HCT116 (cell line): ENCODE results near the gene PCDH1. TPM values are rescaled to one million over a fixed set of nuclear protein-coding genes. Genes with fewer than 3 reads are reported as not detected.

Experiments
- ATAC-seq: fragments of 200-7000 bp; cut with Tn5 transposase; 2 replicates; pipeline ENCODE4 v1.9.1; 2020; ENCODE audit warnings: mild to moderate bottlenecking, moderate library complexity
- BruUV-seq: library from RNA; stranded (reverse); fragments of 400-500 nt; replicated peaks from 2 replicates; lab custom pipeline; 2021; lab: Mats Ljungman, UMichigan
- CTCF ChIA-PET: fragments of 300-600 bp; sonication (Branson Sonifier 250); formaldehyde crosslinking; loops from one replicate; lab custom pipeline; 2021; ENCODE audit warnings: antibody characterized with exemption; lab: Charles Lee
- POLR2A ChIA-PET: fragments of 300-600, 350-600 bp; sonication (Branson Sonifier 250); formaldehyde crosslinking; loops from one replicate; lab custom pipeline; 2021; ENCODE audit warnings: antibody characterized with exemption; lab: Charles Lee
- RAD21 ChIA-PET, 2 experiments: fragments of 300-600 bp; sonication (Branson Sonifier 250); formaldehyde crosslinking; loops; one replicate each; lab custom pipeline; 2023; ENCODE audit warnings: low total read pairs in 2 of 2; ENCODE audit not compliant: uncharacterized antibody in 2 of 2, unreplicated experiment in 2 of 2, low non-redundant PET in 1 of 2; lab: Charles Lee
- DNase-seq: peaks from one replicate; pipeline ENCODE4 v3.0.0-alpha.2; 2010; ENCODE audit warnings: low read depth, low spot score
- H2AFZ ChIP-seq: fragments of 200-600 bp; shearing (Covaris generic), sonication (generic); 2 replicates; pipeline ENCODE4 v1.6.1; 2017; ENCODE audit warnings: low read depth, mixed run types, mixed read lengths, antibody characterized with exemption, low read length; ENCODE audit not compliant: poor library complexity, severe bottlenecking
- H3K27ac ChIP-seq: 2 replicates; pipeline ENCODE4 v1.5.1; 2012; ENCODE audit warnings: low read depth, low read length
- H3K27me3 ChIP-seq: fragments of 200-600 bp; sonication (generic); 2 replicates; pipeline ENCODE4 v1.6.1; 2016; ENCODE audit warnings: mixed run types, low read length, mixed read lengths; ENCODE audit not compliant: insufficient read depth
- H3K36me3 ChIP-seq, 2 experiments: fragments of 200-500 bp in 1 of 2; fragments of 200-600 bp in 1 of 2; sonication (Bioruptor generic) in 1 of 2; sonication (generic) in 1 of 2; 2 replicates each; pipeline versions ENCODE4 v1.5.1 to v1.6.1; 2014 to 2016; ENCODE audit warnings: low read length in 2 of 2, inconsistent platforms in 1 of 2, mixed read lengths in 1 of 2, mixed run types in 1 of 2; ENCODE audit not compliant: insufficient read depth in 2 of 2, control insufficient read depth in 1 of 2
- H3K4me1 ChIP-seq, 2 experiments: fragments of 200-600 bp in 1 of 2; sonication (generic) in 1 of 2; 2 replicates each; pipeline versions ENCODE4 v1.5.1 to v1.6.1; 2012 to 2017; ENCODE audit warnings: low read length in 2 of 2, inconsistent platforms in 1 of 2, mild to moderate bottlenecking in 1 of 2, mixed read lengths in 1 of 2, mixed run types in 1 of 2, moderate library complexity in 1 of 2; ENCODE audit not compliant: insufficient read depth in 2 of 2, control insufficient read depth in 1 of 2
- H3K4me2 ChIP-seq: fragments of 200-600 bp; sonication (generic); 2 replicates; pipeline ENCODE4 v1.6.1; 2017; ENCODE audit warnings: mixed run types, low read length, mixed read lengths
- H3K4me3 ChIP-seq, 2 experiments: fragments of 200-600 bp in 1 of 2; sonication (generic) in 1 of 2; replicated peaks in 1 of 2; 2 replicates each; pipeline ENCODE4 v1.5.1; 2011 to 2016; ENCODE audit warnings: low read length in 2 of 2, control low read depth in 1 of 2, low read depth in 1 of 2, mild to moderate bottlenecking in 1 of 2, mixed read lengths in 1 of 2, mixed run types in 1 of 2
- H3K79me2 ChIP-seq: fragments of 200-600 bp; sonication (generic); 2 replicates; pipeline ENCODE4 v1.6.1; 2017; ENCODE audit warnings: mild to moderate bottlenecking, mixed run types, low read length, moderate library complexity, mixed read lengths; ENCODE audit not compliant: insufficient read depth
- H3K9ac ChIP-seq: fragments of 200-600 bp; sonication (generic); 2 replicates; pipeline ENCODE4 v1.6.1; 2016; ENCODE audit warnings: low read length, mixed read lengths
- H3K9me2 ChIP-seq: fragments of 200-600 bp; sonication (generic), shearing (Covaris generic); 2 replicates; pipeline ENCODE4 v1.6.1; 2017; ENCODE audit warnings: mixed run types, mild to moderate bottlenecking, moderate library complexity; ENCODE audit not compliant: insufficient read depth
- H3K9me3 ChIP-seq, 2 experiments: fragments of 200-500 bp in 1 of 2; fragments of 200-600 bp in 1 of 2; sonication (Bioruptor generic) in 1 of 2; sonication (generic) in 1 of 2; 2 replicates each; pipeline ENCODE4 v1.6.1; 2014 to 2017; ENCODE audit warnings: low read length in 2 of 2, mixed read lengths in 2 of 2, inconsistent platforms in 1 of 2, low read depth in 1 of 2, mild to moderate bottlenecking in 1 of 2, mixed run types in 1 of 2, moderate library complexity in 1 of 2; ENCODE audit not compliant: control insufficient read depth in 1 of 2, insufficient read depth in 1 of 2
- H4K20me1 ChIP-seq: fragments of 200-600 bp; sonication (generic), shearing (Covaris generic); 2 replicates; pipeline ENCODE4 v1.6.1; 2017; ENCODE audit warnings: mixed run types, mild to moderate bottlenecking, moderate library complexity; ENCODE audit not compliant: insufficient read depth
- EGR1 ChIP-seq: IDR thresholded peaks from 2 replicates; pipeline ENCODE4 v1.6.1; 2012; ENCODE audit warnings: low read depth
- EZH2 ChIP-seq: fragments of 200-600 bp; sonication (generic); IDR thresholded peaks from 2 replicates; pipeline ENCODE4 v1.6.1; 2017; ENCODE audit warnings: antibody characterized with exemption, mixed run types
- EZH2phosphoT487 ChIP-seq: fragments of 200-600 bp; IDR thresholded peaks from 2 replicates; pipeline ENCODE4 v1.6.1; 2018; ENCODE audit warnings: antibody characterized with exemption, borderline replicate concordance
- JUND ChIP-seq: IDR thresholded peaks from 2 replicates; pipeline ENCODE4 v1.6.1; 2012
- POLR2AphosphoS5 ChIP-seq: IDR thresholded peaks from 2 replicates; pipeline ENCODE4 v1.6.1; 2011; ENCODE audit warnings: mild to moderate bottlenecking, low read depth, low read length, moderate library complexity
- RAD21 ChIP-seq: IDR thresholded peaks from 2 replicates; pipeline ENCODE4 v1.6.1; 2012; ENCODE audit warnings: low read depth, mild to moderate bottlenecking
- SIN3A ChIP-seq: IDR thresholded peaks from 2 replicates; pipeline ENCODE4 v1.6.1; 2012; ENCODE audit warnings: low read depth
- SRF ChIP-seq: IDR thresholded peaks from 2 replicates; pipeline ENCODE4 v1.6.1; 2012; ENCODE audit warnings: low read depth
- TCF7L2 ChIP-seq: IDR thresholded peaks from 2 replicates; pipeline ENCODE4 v1.7.0; 2011; ENCODE audit warnings: borderline replicate concordance, inconsistent platforms; ENCODE audit not compliant: insufficient read depth, insufficient read length; ENCODE audit errors: extremely low read depth
- ZFX ChIP-seq: fragments of 450-650 bp; IDR thresholded peaks from 2 replicates; pipeline ENCODE4 v1.6.1; 2017
- ZNF274 ChIP-seq: fragments of 200-500 bp; sonication (Bioruptor generic); IDR thresholded peaks from 2 replicates; pipeline ENCODE4 v1.6.1; 2014; ENCODE audit warnings: mild to moderate bottlenecking, low read depth, low read length, inconsistent platforms
- intact Hi-C: fragments of 100-400 bp; cut with micrococcal nuclease; formaldehyde crosslinking; loops from 2 replicates; pipeline ENCODE4 v1.10.0; 2022
- total RNA-seq: library from RNA; stranded (reverse); gene quantifications from one replicate; pipeline ENCODE4 v1.2.1, GENCODE V29; 2021; ENCODE audit not compliant: unreplicated experiment
- TF ChIP-seq, protein P1 (sequence below), 3 experiments: fragments of 200-600 bp in 1 of 3; sonication (generic) in 1 of 3; IDR thresholded peaks in 2 of 3; conservative IDR thresholded peaks in 1 of 3; 2 replicates each; pipeline ENCODE4 v1.5.1; 2012 to 2017; ENCODE audit warnings: low read depth in 2 of 3, low read length in 2 of 3, antibody characterized with exemption in 1 of 3, borderline replicate concordance in 1 of 3, control low read depth in 1 of 3, mild to moderate bottlenecking in 1 of 3, mixed read lengths in 1 of 3, mixed run types in 1 of 3, moderate library complexity in 1 of 3; ENCODE audit not compliant: insufficient read depth in 1 of 3
- TF ChIP-seq, protein P2 (sequence below): IDR thresholded peaks from 2 replicates; pipeline ENCODE4 v1.6.1; 2012; ENCODE audit warnings: low read depth
- TF ChIP-seq, protein P3 (sequence below): IDR thresholded peaks from 2 replicates; pipeline ENCODE4 v1.6.1; 2012

PCDH1 gene
- total RNA-seq, 1 experiment from 2014 or later: 24.2 TPM

DNA sequence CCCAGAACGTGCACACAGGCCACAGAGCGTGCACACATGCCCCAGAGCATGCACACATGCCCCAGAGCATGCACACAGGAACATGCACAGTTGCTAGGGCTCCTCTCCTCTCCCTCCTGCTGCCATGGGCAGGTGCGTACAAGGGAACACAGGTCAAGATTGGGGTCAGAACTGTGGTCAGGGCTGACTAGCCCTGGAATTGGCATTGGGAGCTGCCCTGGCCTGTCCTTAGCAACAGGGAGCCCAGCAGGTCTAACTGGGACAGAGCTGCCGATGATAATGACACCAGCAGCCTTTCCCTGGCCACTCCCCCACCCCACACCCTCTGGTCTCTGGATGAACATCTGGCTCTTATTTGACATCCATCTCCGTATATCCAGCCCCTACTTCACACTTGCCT, 8.0 kb downstream of the PCDH1 start:
- POLR2A ChIA-PET: interaction anchor here (0.6 kb wide), 1 partner anchor 20 kb away, joined by 5 read pairs; no protein-coding TSS in a partner anchor
- no peaks in the 10 kb centered on the region for H3K9me3 ChIP-seq
- RAD21 ChIA-PET: no interaction called here

DNA sequence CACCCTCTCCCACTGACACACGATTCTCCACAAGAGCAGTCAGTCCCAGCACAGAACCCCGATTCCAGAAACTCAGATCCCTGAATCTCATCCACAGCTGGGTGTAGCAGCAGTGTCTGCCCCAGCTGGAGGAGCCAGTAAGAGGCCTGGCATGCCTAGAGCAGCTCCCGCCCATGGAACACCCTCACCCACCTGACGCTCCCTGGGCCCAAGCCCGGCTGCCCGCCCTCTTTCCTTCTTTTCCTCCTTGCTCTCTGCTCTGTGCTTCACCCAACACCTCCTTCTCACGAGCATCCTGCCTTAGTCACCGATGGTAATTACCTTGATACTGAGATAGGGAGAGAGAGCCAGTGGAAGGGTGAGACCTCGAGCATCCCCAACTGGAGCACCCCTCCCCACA, 8.7 kb downstream of the PCDH1 start:
- DNase-seq (no peak), ATAC-seq (peak; percentile 8; the same call in 1 of the 2 replicates)
- H4K20me1 ChIP-seq: no peaks in the 10 kb centered on the region
- no TSS peak for BruUV-seq
- no peak overlapping the region for H3K27ac ChIP-seq
- H3K4me2 ChIP-seq: peak overlapping the region; percentile 77
- peaks cover 41 to 75% of the 10 kb centered on the region in 2 experiments for H3K4me1 ChIP-seq
- H3K4me3 ChIP-seq: no peak overlapping the region
- peaks cover 4% of the 10 kb centered on the region; the same call in 1 of the 2 replicates for H3K79me2 ChIP-seq
- no peaks in the 10 kb centered on the region for H3K9me2 ChIP-seq
- H3K9ac ChIP-seq: no peak overlapping the region
- H3K9me3 ChIP-seq: no peaks in the 10 kb centered on the region
- POLR2A ChIA-PET: no interaction called here
- no peak overlapping the region for H2AFZ ChIP-seq
- H3K36me3 ChIP-seq: peaks cover 0 to 5% of the 10 kb centered on the region in 2 experiments; a peak in 1 of 4 replicates
- CTCF ChIA-PET: no interaction called here
- intact Hi-C loops: no loop called here
- no peaks in the 10 kb centered on the region for H3K27me3 ChIP-seq
- RAD21 ChIA-PET: no interaction called here
- TF ChIP-seq, protein P1, sequence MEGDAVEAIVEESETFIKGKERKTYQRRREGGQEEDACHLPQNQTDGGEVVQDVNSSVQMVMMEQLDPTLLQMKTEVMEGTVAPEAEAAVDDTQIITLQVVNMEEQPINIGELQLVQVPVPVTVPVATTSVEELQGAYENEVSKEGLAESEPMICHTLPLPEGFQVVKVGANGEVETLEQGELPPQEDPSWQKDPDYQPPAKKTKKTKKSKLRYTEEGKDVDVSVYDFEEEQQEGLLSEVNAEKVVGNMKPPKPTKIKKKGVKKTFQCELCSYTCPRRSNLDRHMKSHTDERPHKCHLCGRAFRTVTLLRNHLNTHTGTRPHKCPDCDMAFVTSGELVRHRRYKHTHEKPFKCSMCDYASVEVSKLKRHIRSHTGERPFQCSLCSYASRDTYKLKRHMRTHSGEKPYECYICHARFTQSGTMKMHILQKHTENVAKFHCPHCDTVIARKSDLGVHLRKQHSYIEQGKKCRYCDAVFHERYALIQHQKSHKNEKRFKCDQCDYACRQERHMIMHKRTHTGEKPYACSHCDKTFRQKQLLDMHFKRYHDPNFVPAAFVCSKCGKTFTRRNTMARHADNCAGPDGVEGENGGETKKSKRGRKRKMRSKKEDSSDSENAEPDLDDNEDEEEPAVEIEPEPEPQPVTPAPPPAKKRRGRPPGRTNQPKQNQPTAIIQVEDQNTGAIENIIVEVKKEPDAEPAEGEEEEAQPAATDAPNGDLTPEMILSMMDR (IDR thresholded peaks at IDR 0.05 in 2 of 3, conservative IDR thresholded peaks at IDR 0.05 in 1 of 3; ENCODE audit: borderline replicate concordance in 1 of 3, insufficient read depth in 1 of 3, low read depth in 2 of 3, low read length in 2 of 3): no peak
- TF ChIP-seq EZH2 (no peak), SRF (no peak), POLR2AphosphoS5 (no peak), EZH2phosphoT487 (no peak), SIN3A (no peak), JUND (no peak), ZFX (no peak)
- TF ChIP-seq, protein P2, sequence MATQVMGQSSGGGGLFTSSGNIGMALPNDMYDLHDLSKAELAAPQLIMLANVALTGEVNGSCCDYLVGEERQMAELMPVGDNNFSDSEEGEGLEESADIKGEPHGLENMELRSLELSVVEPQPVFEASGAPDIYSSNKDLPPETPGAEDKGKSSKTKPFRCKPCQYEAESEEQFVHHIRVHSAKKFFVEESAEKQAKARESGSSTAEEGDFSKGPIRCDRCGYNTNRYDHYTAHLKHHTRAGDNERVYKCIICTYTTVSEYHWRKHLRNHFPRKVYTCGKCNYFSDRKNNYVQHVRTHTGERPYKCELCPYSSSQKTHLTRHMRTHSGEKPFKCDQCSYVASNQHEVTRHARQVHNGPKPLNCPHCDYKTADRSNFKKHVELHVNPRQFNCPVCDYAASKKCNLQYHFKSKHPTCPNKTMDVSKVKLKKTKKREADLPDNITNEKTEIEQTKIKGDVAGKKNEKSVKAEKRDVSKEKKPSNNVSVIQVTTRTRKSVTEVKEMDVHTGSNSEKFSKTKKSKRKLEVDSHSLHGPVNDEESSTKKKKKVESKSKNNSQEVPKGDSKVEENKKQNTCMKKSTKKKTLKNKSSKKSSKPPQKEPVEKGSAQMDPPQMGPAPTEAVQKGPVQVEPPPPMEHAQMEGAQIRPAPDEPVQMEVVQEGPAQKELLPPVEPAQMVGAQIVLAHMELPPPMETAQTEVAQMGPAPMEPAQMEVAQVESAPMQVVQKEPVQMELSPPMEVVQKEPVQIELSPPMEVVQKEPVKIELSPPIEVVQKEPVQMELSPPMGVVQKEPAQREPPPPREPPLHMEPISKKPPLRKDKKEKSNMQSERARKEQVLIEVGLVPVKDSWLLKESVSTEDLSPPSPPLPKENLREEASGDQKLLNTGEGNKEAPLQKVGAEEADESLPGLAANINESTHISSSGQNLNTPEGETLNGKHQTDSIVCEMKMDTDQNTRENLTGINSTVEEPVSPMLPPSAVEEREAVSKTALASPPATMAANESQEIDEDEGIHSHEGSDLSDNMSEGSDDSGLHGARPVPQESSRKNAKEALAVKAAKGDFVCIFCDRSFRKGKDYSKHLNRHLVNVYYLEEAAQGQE: no peak

More for the DNA sequence above, 8.0 kb downstream of the PCDH1 start:
- Histone ChIP-seq H3K4me2 (peak overlapping the region; percentile 77), H3K27me3 (no peaks in the 10 kb centered on the region), H4K20me1 (no peaks in the 10 kb centered on the region), H3K9ac (0 out of 2 replicates have a peak overlapping the region, but pooled peaks have one; percentile 7), H3K4me1 (peaks cover 40 to 75% of the 10 kb centered on the region in 2 experiments), H3K36me3 (no peaks in the 10 kb centered on the region), H3K27ac (no peak overlapping the region), H3K9me2 (no peaks in the 10 kb centered on the region), H3K79me2 (peaks cover 4% of the 10 kb centered on the region; the same call in 1 of the 2 replicates), H3K4me3 (no peak overlapping the region), H2AFZ (no peak overlapping the region)
- TF ChIP-seq EGR1 (no peak), SRF (no peak), ZNF274 (no peak), TCF7L2 (no peak), RAD21 (no peak)
- TF ChIP-seq, protein P3, sequence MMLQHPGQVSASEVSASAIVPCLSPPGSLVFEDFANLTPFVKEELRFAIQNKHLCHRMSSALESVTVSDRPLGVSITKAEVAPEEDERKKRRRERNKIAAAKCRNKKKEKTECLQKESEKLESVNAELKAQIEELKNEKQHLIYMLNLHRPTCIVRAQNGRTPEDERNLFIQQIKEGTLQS: no peak
- intact Hi-C loops: no loop called here
- BruUV-seq: no TSS peak
- DNase-seq (no peak), ATAC-seq (peak; percentile 12; the same call in 1 of the 2 replicates)
- CTCF ChIA-PET: interaction anchor here (1.3 kb wide), 1 partner anchor 9 kb away, joined by 3 read pairs; no protein-coding TSS in a partner anchor
